HepG2 (cell line): Measurements from ENCODE around the gene DMXL1. TPM values are rescaled to one million over a fixed set of nuclear protein-coding genes. Genes with fewer than 3 reads are reported as not detected.

Source experiments
- FOXC1 ChIP-seq: sonication (generic); formaldehyde crosslinking; IDR thresholded peaks from 2 replicates; pipeline ENCODE4 v1.8.0; 2022; ENCODE audit warnings: mild to moderate bottlenecking, missing genetic modification reagents, borderline replicate concordance
- HIVEP1 ChIP-seq: sonication (generic); formaldehyde crosslinking; IDR thresholded peaks from 2 replicates; pipeline ENCODE4 v1.4.0; 2020; ENCODE audit warnings: mild to moderate bottlenecking, missing genetic modification reagents
- HMG20A ChIP-seq: IDR thresholded peaks from 2 replicates; pipeline ENCODE4 v1.6.1; 2016; ENCODE audit warnings: borderline replicate concordance
- KMT2B ChIP-seq: IDR thresholded peaks from 2 replicates; pipeline ENCODE4 v1.6.1; 2016; ENCODE audit warnings: missing genetic modification reagents, missing compliant biosample characterization
- MXI1 ChIP-seq: IDR thresholded peaks from 3 replicates; pipeline ENCODE4 v1.6.1; 2012; ENCODE audit warnings: low read depth, low read length, inconsistent platforms, borderline replicate concordance
- NR1H2 ChIP-seq: sonication (generic); formaldehyde crosslinking; IDR thresholded peaks from 2 replicates; pipeline ENCODE4 v1.8.1; 2022; ENCODE audit warnings: low read depth, missing genetic modification reagents, borderline replicate concordance
- PHF8 ChIP-seq: sonication (generic); formaldehyde crosslinking; IDR thresholded peaks from 2 replicates; pipeline ENCODE4 v1.5.0; 2020; ENCODE audit warnings: missing genetic modification reagents
- POGZ ChIP-seq: sonication (generic); formaldehyde crosslinking; IDR thresholded peaks from 2 replicates; pipeline ENCODE4 v1.4.0; 2020; ENCODE audit warnings: mild to moderate bottlenecking, missing genetic modification reagents
- RARA ChIP-seq: IDR thresholded peaks from 2 replicates; pipeline ENCODE4 v1.6.1; 2016; ENCODE audit warnings: missing genetic modification reagents, missing compliant biosample characterization
- RCOR2 ChIP-seq: IDR thresholded peaks from 2 replicates; pipeline ENCODE4 v1.6.1; 2016; ENCODE audit warnings: missing biosample characterization, missing genetic modification reagents
- RFXAP ChIP-seq: sonication (generic); formaldehyde crosslinking; IDR thresholded peaks from 2 replicates; pipeline ENCODE4 v1.4.0; 2020; ENCODE audit warnings: missing genetic modification reagents, borderline replicate concordance
- RNF2 ChIP-seq: fragments of 450-650 bp; conservative IDR thresholded peaks from 2 replicates; pipeline ENCODE4 v1.6.1; 2016; ENCODE audit warnings: low read depth
- SNRNP70 ChIP-seq: fragments of 200-400 bp; formaldehyde crosslinking; IDR thresholded peaks from 2 replicates; pipeline ENCODE4 v1.6.1; 2017; ENCODE audit warnings: mild to moderate bottlenecking, low read depth, low read length, moderate library complexity
- TBX2 ChIP-seq: sonication (generic); formaldehyde crosslinking; IDR thresholded peaks from 2 replicates; pipeline ENCODE4 v1.5.0; 2020; ENCODE audit warnings: missing genetic modification reagents, mild to moderate bottlenecking, borderline replicate concordance
- ZFP1 ChIP-seq: IDR thresholded peaks from 2 replicates; pipeline ENCODE4 v1.6.1; 2016
- ZFP41 ChIP-seq: sonication (generic); formaldehyde crosslinking; IDR thresholded peaks from 2 replicates; pipeline ENCODE4 v1.4.0; 2020; ENCODE audit warnings: mild to moderate bottlenecking, missing genetic modification reagents, borderline replicate concordance
- ZNF224 ChIP-seq: sonication (generic); formaldehyde crosslinking; IDR thresholded peaks from 2 replicates; pipeline ENCODE4 v1.5.0; 2020; ENCODE audit warnings: mild to moderate bottlenecking, missing genetic modification reagents
- ZNF274 ChIP-seq: sonication (generic); formaldehyde crosslinking; IDR thresholded peaks from 2 replicates; pipeline ENCODE4 v1.5.1; 2020; ENCODE audit warnings: mild to moderate bottlenecking, missing genetic modification reagents
- ZNF33B ChIP-seq: sonication (generic); formaldehyde crosslinking; IDR thresholded peaks from 2 replicates; pipeline ENCODE4 v1.5.1; 2020; ENCODE audit warnings: mild to moderate bottlenecking, missing genetic modification reagents
- ZNF614 ChIP-seq: IDR thresholded peaks from 2 replicates; pipeline ENCODE4 v1.6.1; 2018; ENCODE audit warnings: missing biosample characterization, missing genetic modification reagents, inconsistent platforms, borderline replicate concordance
- ZNF615 ChIP-seq: sonication (generic); formaldehyde crosslinking; IDR thresholded peaks from 2 replicates; pipeline ENCODE4 v1.5.0; 2020; ENCODE audit warnings: mild to moderate bottlenecking, missing genetic modification reagents, borderline replicate concordance
- ZSCAN9 ChIP-seq: IDR thresholded peaks from 2 replicates; pipeline ENCODE4 v1.6.1; 2016; ENCODE audit warnings: borderline replicate concordance
- polyA plus RNA-seq, 8 experiments: library from polyadenylated mRNA; depleted of rRNA in 3 of 8; stranded (reverse) in 7 of 8; unstranded in 1 of 8; fragments of >200 nt; fragmentation: Illumina TruSeq in 4 of 8; extraction: Trizol in 4 of 8; gene quantifications; 2 replicates each; pipeline versions ENCODE4 v1.2.1 to v1.2.3, GENCODE V29; 2011 to 2016; ENCODE audit warnings: low read depth in 4 of 8, missing spikeins in 1 of 8, mixed read lengths in 1 of 8; ENCODE audit not compliant: insufficient read depth in 1 of 8
- total RNA-seq, 5 experiments: library from RNA; depleted of rRNA; stranded (reverse); fragments of >200 nt; fragmentation: Illumina TruSeq; extraction: Trizol; gene quantifications; 2 replicates each; pipeline ENCODE4 v1.2.3, GENCODE V29; 2016; ENCODE audit warnings: low read depth in 1 of 5
- TF ChIP-seq, protein P1 (sequence below): sonication (generic); formaldehyde crosslinking; IDR thresholded peaks from 2 replicates; pipeline ENCODE4 v1.5.0; 2020; ENCODE audit warnings: missing genetic modification reagents
- TF ChIP-seq, protein P2 (sequence below): sonication (generic); formaldehyde crosslinking; IDR thresholded peaks from 2 replicates; pipeline ENCODE4 v1.5.1; 2020; ENCODE audit warnings: mild to moderate bottlenecking, missing genetic modification reagents, moderate library complexity
- TF ChIP-seq, protein P3 (sequence below): sonication (generic); formaldehyde crosslinking; conservative IDR thresholded peaks from 2 replicates; pipeline ENCODE4 v1.8.1; 2023; ENCODE audit warnings: missing genetic modification reagents

Gene DMXL1
- total and polyA plus RNA-seq, 2 of the 13 experiments (the other 11 are each of a cell fraction or from before 2014, with no cell fraction given): 6.9 to 18.6 TPM

- TF ChIP-seq, protein P1, sequence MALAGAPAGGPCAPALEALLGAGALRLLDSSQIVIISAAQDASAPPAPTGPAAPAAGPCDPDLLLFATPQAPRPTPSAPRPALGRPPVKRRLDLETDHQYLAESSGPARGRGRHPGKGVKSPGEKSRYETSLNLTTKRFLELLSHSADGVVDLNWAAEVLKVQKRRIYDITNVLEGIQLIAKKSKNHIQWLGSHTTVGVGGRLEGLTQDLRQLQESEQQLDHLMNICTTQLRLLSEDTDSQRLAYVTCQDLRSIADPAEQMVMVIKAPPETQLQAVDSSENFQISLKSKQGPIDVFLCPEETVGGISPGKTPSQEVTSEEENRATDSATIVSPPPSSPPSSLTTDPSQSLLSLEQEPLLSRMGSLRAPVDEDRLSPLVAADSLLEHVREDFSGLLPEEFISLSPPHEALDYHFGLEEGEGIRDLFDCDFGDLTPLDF (CRISPR knock-in tag): no peak
- TF ChIP-seq, protein P2, sequence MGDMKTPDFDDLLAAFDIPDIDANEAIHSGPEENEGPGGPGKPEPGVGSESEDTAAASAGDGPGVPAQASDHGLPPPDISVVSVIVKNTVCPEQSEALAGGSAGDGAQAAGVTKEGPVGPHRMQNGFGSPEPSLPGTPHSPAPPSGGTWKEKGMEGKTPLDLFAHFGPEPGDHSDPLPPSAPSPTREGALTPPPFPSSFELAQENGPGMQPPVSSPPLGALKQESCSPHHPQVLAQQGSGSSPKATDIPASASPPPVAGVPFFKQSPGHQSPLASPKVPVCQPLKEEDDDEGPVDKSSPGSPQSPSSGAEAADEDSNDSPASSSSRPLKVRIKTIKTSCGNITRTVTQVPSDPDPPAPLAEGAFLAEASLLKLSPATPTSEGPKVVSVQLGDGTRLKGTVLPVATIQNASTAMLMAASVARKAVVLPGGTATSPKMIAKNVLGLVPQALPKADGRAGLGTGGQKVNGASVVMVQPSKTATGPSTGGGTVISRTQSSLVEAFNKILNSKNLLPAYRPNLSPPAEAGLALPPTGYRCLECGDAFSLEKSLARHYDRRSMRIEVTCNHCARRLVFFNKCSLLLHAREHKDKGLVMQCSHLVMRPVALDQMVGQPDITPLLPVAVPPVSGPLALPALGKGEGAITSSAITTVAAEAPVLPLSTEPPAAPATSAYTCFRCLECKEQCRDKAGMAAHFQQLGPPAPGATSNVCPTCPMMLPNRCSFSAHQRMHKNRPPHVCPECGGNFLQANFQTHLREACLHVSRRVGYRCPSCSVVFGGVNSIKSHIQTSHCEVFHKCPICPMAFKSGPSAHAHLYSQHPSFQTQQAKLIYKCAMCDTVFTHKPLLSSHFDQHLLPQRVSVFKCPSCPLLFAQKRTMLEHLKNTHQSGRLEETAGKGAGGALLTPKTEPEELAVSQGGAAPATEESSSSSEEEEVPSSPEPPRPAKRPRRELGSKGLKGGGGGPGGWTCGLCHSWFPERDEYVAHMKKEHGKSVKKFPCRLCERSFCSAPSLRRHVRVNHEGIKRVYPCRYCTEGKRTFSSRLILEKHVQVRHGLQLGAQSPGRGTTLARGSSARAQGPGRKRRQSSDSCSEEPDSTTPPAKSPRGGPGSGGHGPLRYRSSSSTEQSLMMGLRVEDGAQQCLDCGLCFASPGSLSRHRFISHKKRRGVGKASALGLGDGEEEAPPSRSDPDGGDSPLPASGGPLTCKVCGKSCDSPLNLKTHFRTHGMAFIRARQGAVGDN (CRISPR knock-in tag): peak; percentile 50; the same call in 1 of the 2 replicates
- no peak for TF ChIP-seq HMG20A (CRISPR knock-in tag)
- TF ChIP-seq RFXAP (CRISPR knock-in tag): no peak
- no peak for TF ChIP-seq RARA (CRISPR knock-in tag)
- TF ChIP-seq ZFP41 (CRISPR knock-in tag): 0 out of 2 replicates have a peak, but pooled peaks have one; percentile 39
- 0 out of 2 replicates have a peak, but pooled peaks have one; percentile 4 for TF ChIP-seq ZNF33B
- TF ChIP-seq ZNF224 (CRISPR knock-in tag): no peak
- TF ChIP-seq ZFP1: no peak
- TF ChIP-seq MXI1: no peak
- TF ChIP-seq NR1H2: no peak
- TF ChIP-seq KMT2B (CRISPR knock-in tag): 0 out of 2 replicates have a peak, but pooled peaks have one; percentile 37
- peak; percentile 9; the same call in 1 of the 2 replicates for TF ChIP-seq HIVEP1 (CRISPR knock-in tag)
- TF ChIP-seq, protein P3, sequence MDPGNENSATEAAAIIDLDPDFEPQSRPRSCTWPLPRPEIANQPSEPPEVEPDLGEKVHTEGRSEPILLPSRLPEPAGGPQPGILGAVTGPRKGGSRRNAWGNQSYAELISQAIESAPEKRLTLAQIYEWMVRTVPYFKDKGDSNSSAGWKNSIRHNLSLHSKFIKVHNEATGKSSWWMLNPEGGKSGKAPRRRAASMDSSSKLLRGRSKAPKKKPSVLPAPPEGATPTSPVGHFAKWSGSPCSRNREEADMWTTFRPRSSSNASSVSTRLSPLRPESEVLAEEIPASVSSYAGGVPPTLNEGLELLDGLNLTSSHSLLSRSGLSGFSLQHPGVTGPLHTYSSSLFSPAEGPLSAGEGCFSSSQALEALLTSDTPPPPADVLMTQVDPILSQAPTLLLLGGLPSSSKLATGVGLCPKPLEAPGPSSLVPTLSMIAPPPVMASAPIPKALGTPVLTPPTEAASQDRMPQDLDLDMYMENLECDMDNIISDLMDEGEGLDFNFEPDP (CRISPR knock-in tag): no peak
- 0 out of 2 replicates have a peak, but pooled peaks have one; percentile 6 for TF ChIP-seq RNF2
- TF ChIP-seq ZNF274: no peak
- TF ChIP-seq FOXC1 (CRISPR knock-in tag): no peak
- peak; percentile 24; the same call in 1 of the 2 replicates for TF ChIP-seq TBX2
- no peak for TF ChIP-seq POGZ (CRISPR knock-in tag)
- TF ChIP-seq RCOR2 (CRISPR knock-in tag): no peak
- no peak for TF ChIP-seq SNRNP70
- TF ChIP-seq PHF8 (CRISPR knock-in tag): no peak
- TF ChIP-seq ZNF615 (CRISPR knock-in tag): no peak
- TF ChIP-seq ZSCAN9 (CRISPR knock-in tag): no peak
- no peak for TF ChIP-seq ZNF614 (CRISPR knock-in tag)
Measured at GRCh38 chr5:119269061-119269944, 198.4 kb downstream of the DMXL1 start (continued).
